HG03159 (cell line): Measurements from ENCODE around the gene PLCB1.
"Not testable (repeated sequence)": the region's sequence is repeated elsewhere in the genome, so short reads cannot be mapped to it uniquely, and the experiment has no call there.

Experiments used
- ATAC-seq: cut with Tn5 transposase; IDR thresholded peaks from one replicate; pipeline ENCODE4 v1.9.1; 2021; ENCODE audit warnings: mild to moderate bottlenecking, moderate library complexity; ENCODE audit not compliant: unreplicated experiment

PLCB1 gene

GRCh38 chr20:8853211-8853610 lies 721.1 kb downstream of the PLCB1 start:
- ATAC-seq = not testable (repeated sequence)

GRCh38 chr20:8853805-8854338 lies 721.8 kb downstream of the PLCB1 start:
- ATAC-seq = peak; percentile 90

- no peak for ATAC-seq
These were observed 722.5 kb downstream of the PLCB1 start for GRCh38 chr20:8854571-8854970.

- no peak for ATAC-seq
These were observed 723.2 kb downstream of the PLCB1 start for GRCh38 chr20:8855315-8855714.

GRCh38 chr20:8856668-8857067 lies 724.6 kb downstream of the PLCB1 start:
- no peak for ATAC-seq

GRCh38 chr20:8858181-8858787 lies 726.2 kb downstream of the PLCB1 start:
- ATAC-seq = no peak

GRCh38 chr20:8860011-8860495 lies 728.0 kb downstream of the PLCB1 start:
- ATAC-seq = peak; percentile 77

- no peak for ATAC-seq
These were observed 730.0 kb downstream of the PLCB1 start for GRCh38 chr20:8862092-8862491.

GRCh38 chr20:8865636-8866035 lies 733.6 kb downstream of the PLCB1 start:
- no peak for ATAC-seq

GRCh38 chr20:8867038-8867740 lies 735.1 kb downstream of the PLCB1 start:
- no peak for ATAC-seq

- ATAC-seq = no peak
These were observed 738.6 kb downstream of the PLCB1 start for GRCh38 chr20:8870652-8871051.

GRCh38 chr20:8874437-8874836 lies 742.4 kb downstream of the PLCB1 start:
- ATAC-seq = no peak

GRCh38 chr20:8875586-8875985 lies 743.5 kb downstream of the PLCB1 start:
- no peak for ATAC-seq

GRCh38 chr20:8876366-8876765 lies 744.3 kb downstream of the PLCB1 start:
- no peak for ATAC-seq

GRCh38 chr20:8877294-8877693 lies 745.2 kb downstream of the PLCB1 start:
- ATAC-seq = no peak

- no peak for ATAC-seq
These were observed 747.6 kb downstream of the PLCB1 start for GRCh38 chr20:8879669-8880068.

GRCh38 chr20:8880085-8880853 lies 748.2 kb downstream of the PLCB1 start:
- ATAC-seq = no peak

- no peak for ATAC-seq
These were observed 759.0 kb downstream of the PLCB1 start for GRCh38 chr20:8891039-8891438.

- no peak for ATAC-seq
These were observed 763.4 kb downstream of the PLCB1 start for GRCh38 chr20:8895472-8895871.

GRCh38 chr20:8898823-8899222 lies 766.8 kb downstream of the PLCB1 start:
- no peak for ATAC-seq

- ATAC-seq = no peak
These were observed 769.4 kb downstream of the PLCB1 start for GRCh38 chr20:8901237-8902025.
